GM18499 (cell line): ENCODE results near the gene AP2B1.

ENCODE experiments used
- ATAC-seq: cut with Tn5 transposase; IDR thresholded peaks from one replicate; pipeline ENCODE4 v1.9.1; 2021; ENCODE audit warnings: moderate number of reproducible peaks; ENCODE audit not compliant: insufficient read depth, unreplicated experiment

Gene AP2B1

GRCh38 chr17:35725802-35726126, 138.6 kb downstream of the AP2B1 start:
- no peak for ATAC-seq

- ATAC-seq: no peak
Observed at GRCh38 chr17:35726127-35726952, 139.2 kb downstream of the AP2B1 start.

GRCh38 chr17:35726953-35727460, 139.9 kb downstream of the AP2B1 start:
- ATAC-seq: no peak

- ATAC-seq: no peak
Observed at GRCh38 chr17:35727635-35728034, 140.5 kb downstream of the AP2B1 start.

GRCh38 chr17:35728551-35728950, 141.4 kb downstream of the AP2B1 start:
- no peak for ATAC-seq

- no peak for ATAC-seq
Observed at GRCh38 chr17:35729405-35729833, 142.3 kb downstream of the AP2B1 start.

- no peak for ATAC-seq
Observed at GRCh38 chr17:35730400-35731005, 143.4 kb downstream of the AP2B1 start.

GRCh38 chr17:35731239-35731916, 144.3 kb downstream of the AP2B1 start, which contains the start of gene RASL10B:
TSS of gene RASL10B (plus strand) at chr17:35731639. CDS start at chr17:35735185, 3,546 bp downstream.
- no peak for ATAC-seq

GRCh38 chr17:35731917-35732805, 145.0 kb downstream of the AP2B1 start:
- no peak for ATAC-seq

- ATAC-seq: no peak
Observed at GRCh38 chr17:35732806-35733136, 145.6 kb downstream of the AP2B1 start.

GRCh38 chr17:35733366-35733765, 146.2 kb downstream of the AP2B1 start:
- ATAC-seq: no peak

- no peak for ATAC-seq
Observed at GRCh38 chr17:35734396-35734795, 147.3 kb downstream of the AP2B1 start.

- ATAC-seq: no peak
Observed at GRCh38 chr17:35735036-35735805, 148.1 kb downstream of the AP2B1 start.

- no peak for ATAC-seq
Observed at GRCh38 chr17:35736236-35736635, 149.1 kb downstream of the AP2B1 start.

- no peak for ATAC-seq
Observed at GRCh38 chr17:35738519-35739133, 151.5 kb downstream of the AP2B1 start.

GRCh38 chr17:35740216-35740615, 153.1 kb downstream of the AP2B1 start:
- ATAC-seq: no peak

- no peak for ATAC-seq
Observed at GRCh38 chr17:35740997-35741931, 154.1 kb downstream of the AP2B1 start.

GRCh38 chr17:35742496-35742895, 155.4 kb downstream of the AP2B1 start:
- ATAC-seq: no peak
